IMR-90 (cell line): ENCODE data around the gene B3GAT3.

Source experiments
- POLR2A ChIP-seq: IDR thresholded peaks from 2 replicates; pipeline ENCODE4 v1.6.1; 2012; ENCODE audit warnings: mild to moderate bottlenecking, low read depth, low read length
- USF2 ChIP-seq: fragments of 150-350 bp; IDR thresholded peaks from 2 replicates; pipeline ENCODE4 v1.6.1; 2017; ENCODE audit warnings: mild to moderate bottlenecking, antibody characterized with exemption, low read length, low read depth
- TF ChIP-seq, protein P1 (sequence below): conservative IDR thresholded peaks from 2 replicates; pipeline ENCODE4 v1.5.1; 2012; ENCODE audit warnings: mild to moderate bottlenecking, low read depth, low read length, improper control_type of control experiment

DNA sequence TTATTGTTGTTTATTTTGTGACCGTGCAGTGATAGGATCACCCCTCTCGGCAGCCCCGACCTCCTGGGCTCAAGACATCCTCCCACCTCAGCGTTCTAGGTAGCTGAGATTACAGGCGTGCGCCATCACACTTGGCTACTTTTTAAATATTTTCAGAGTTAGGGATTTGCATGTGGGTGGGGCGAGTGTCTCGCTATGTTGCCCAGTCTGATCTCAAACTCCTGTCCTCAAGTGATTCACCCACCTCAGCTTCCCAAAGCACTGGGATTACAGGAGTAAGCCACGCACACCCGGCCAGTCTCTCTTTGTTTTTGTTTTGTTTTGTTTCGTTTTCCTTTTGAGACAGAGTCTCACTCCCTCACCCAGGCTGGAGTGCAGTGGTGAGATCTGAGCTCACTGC lies 32.5 kb upstream of the B3GAT3 start:
- TF ChIP-seq, protein P1, sequence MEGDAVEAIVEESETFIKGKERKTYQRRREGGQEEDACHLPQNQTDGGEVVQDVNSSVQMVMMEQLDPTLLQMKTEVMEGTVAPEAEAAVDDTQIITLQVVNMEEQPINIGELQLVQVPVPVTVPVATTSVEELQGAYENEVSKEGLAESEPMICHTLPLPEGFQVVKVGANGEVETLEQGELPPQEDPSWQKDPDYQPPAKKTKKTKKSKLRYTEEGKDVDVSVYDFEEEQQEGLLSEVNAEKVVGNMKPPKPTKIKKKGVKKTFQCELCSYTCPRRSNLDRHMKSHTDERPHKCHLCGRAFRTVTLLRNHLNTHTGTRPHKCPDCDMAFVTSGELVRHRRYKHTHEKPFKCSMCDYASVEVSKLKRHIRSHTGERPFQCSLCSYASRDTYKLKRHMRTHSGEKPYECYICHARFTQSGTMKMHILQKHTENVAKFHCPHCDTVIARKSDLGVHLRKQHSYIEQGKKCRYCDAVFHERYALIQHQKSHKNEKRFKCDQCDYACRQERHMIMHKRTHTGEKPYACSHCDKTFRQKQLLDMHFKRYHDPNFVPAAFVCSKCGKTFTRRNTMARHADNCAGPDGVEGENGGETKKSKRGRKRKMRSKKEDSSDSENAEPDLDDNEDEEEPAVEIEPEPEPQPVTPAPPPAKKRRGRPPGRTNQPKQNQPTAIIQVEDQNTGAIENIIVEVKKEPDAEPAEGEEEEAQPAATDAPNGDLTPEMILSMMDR: no peak
- TF ChIP-seq POLR2A (no peak), USF2 (no peak)
